Nephron progenitor cell (in vitro differentiated cells): Measurements from ENCODE around the gene SLC24A1.

Experiments used
- DNase-seq: peaks from one replicate; pipeline ENCODE4 v3.0.0; 2021
- H3K27ac Mint-ChIP-seq: 2 replicates; pipeline ENCODE4 v1.8.0; 2021; ENCODE audit warnings: mild to moderate bottlenecking, moderate library complexity, mixed read lengths
- H3K27me3 Mint-ChIP-seq: 2 replicates; pipeline ENCODE4 v1.8.0; 2021; ENCODE audit warnings: mild to moderate bottlenecking, low read depth, mixed read lengths; ENCODE audit not compliant: poor library complexity
- H3K36me3 Mint-ChIP-seq: 2 replicates; pipeline ENCODE4 v1.8.0; 2021; ENCODE audit warnings: low read depth, mixed read lengths
- H3K4me1 Mint-ChIP-seq: 2 replicates; pipeline ENCODE4 v1.8.0; 2021; ENCODE audit warnings: mixed read lengths
- H3K4me3 Mint-ChIP-seq: 2 replicates; pipeline ENCODE4 v1.8.0; 2021; ENCODE audit warnings: mild to moderate bottlenecking, moderate library complexity, mixed read lengths
- H3K9me3 Mint-ChIP-seq: 2 replicates; pipeline ENCODE4 v1.8.0; 2021; ENCODE audit warnings: mild to moderate bottlenecking, moderate library complexity, mixed read lengths
- TF ChIP-seq, protein P1 (sequence below): fragments of 200-600 bp; sonication (generic); IDR thresholded peaks from 2 replicates; pipeline ENCODE4 v1.5.0; 2021; ENCODE audit warnings: antibody characterized with exemption

SLC24A1 gene

DNA sequence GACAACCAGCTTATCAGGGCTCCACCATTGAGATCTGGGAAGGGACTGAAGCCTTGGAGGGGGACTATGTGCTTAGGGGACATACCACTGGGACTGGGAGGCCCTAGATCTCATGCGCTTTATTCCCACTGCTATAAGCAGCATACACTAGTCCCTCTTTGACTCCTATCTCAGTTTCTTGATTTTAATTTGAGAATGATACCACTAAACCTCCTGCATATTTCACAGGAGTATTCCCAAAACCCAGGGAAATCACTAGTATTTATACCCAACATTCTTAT, 29.2 kb downstream of the SLC24A1 start:
- no peaks in the 10 kb centered on the region for H3K27me3 Mint-ChIP-seq
- TF ChIP-seq, protein P1, sequence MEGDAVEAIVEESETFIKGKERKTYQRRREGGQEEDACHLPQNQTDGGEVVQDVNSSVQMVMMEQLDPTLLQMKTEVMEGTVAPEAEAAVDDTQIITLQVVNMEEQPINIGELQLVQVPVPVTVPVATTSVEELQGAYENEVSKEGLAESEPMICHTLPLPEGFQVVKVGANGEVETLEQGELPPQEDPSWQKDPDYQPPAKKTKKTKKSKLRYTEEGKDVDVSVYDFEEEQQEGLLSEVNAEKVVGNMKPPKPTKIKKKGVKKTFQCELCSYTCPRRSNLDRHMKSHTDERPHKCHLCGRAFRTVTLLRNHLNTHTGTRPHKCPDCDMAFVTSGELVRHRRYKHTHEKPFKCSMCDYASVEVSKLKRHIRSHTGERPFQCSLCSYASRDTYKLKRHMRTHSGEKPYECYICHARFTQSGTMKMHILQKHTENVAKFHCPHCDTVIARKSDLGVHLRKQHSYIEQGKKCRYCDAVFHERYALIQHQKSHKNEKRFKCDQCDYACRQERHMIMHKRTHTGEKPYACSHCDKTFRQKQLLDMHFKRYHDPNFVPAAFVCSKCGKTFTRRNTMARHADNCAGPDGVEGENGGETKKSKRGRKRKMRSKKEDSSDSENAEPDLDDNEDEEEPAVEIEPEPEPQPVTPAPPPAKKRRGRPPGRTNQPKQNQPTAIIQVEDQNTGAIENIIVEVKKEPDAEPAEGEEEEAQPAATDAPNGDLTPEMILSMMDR = no peak
- H3K4me3 Mint-ChIP-seq = no peak overlapping the region
- no peaks in the 10 kb centered on the region for H3K9me3 Mint-ChIP-seq
- no peaks in the 10 kb centered on the region for H3K4me1 Mint-ChIP-seq
- peaks cover 23% of the 10 kb centered on the region for H3K36me3 Mint-ChIP-seq
- no peak for DNase-seq
- H3K27ac Mint-ChIP-seq = no peak overlapping the region

DNA sequence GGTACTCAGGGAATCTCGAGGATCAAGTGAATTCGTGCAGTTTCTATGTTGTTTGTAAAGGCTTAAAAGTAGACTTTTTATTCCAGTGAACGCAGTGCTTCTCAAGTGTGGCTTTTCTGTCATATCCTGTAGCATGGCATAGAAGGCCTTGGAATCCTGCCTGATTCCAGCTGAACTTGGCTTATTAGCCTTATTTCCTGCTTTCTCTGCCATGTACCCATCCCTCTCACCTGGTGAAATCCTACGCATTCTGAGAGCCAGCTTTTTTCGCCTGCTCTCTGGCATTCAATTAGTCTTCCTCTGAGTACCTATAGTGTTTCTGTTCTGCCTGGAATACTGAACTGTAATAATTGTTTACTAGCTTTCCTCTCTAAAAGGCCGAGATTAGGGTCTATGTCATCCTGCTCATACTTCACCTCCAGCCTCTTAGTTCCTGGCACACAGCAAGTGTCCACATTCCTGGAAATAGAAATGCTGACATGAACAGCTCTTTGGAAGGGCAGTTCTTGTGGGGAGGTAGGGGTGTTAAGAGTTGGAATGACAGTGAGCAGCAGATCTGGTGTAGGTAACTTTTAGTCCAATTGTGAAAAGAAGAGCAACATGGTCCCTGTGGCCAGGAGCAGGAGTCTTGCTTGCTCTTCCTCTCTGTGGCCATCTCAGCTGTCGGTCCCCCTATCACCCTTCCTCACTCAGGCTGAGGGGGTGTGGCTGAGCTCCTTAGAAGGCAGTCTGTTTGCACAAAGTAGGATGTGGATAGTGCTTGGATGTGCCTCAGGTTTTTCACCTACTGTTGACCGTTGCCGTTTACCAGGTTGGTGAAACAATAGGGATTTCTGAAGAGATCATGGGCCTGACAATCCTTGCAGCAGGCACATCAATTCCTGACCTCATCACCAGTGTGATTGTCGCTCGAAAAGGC, 30.4 kb downstream of the SLC24A1 start:
- Mint-ChIP-seq H3K4me3 (no peak overlapping the region), H3K27me3 (no peaks in the 10 kb centered on the region), H3K27ac (no peak overlapping the region), H3K36me3 (peaks cover 26% of the 10 kb centered on the region), H3K9me3 (no peaks in the 10 kb centered on the region), H3K4me1 (no peaks in the 10 kb centered on the region)
- DNase-seq = no peak
- TF ChIP-seq, protein P1 = no peak

DNA sequence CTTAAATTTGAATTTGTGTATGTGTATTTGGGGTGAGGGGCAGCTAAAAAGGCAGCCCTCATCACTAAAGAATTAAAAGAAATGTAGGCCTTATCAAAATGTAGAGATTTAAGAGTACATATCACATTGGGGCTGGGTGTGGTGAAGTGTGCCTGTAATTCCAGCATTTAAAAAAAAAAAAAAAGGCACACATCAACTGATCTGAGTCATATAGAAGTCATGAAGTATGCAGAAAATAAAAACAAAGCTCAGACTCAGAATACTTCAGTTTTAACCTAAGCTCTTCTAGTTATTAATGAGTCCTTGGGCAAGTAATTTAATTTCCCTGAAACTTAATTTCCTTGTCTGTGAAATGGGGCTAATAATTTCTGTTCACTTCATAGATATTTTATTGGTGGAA, 31.6 kb downstream of the SLC24A1 start:
- no peak for DNase-seq
- Mint-ChIP-seq H3K27me3 (no peaks in the 10 kb centered on the region), H3K36me3 (peaks cover 26% of the 10 kb centered on the region), H3K4me3 (no peak overlapping the region), H3K4me1 (no peaks in the 10 kb centered on the region), H3K9me3 (no peaks in the 10 kb centered on the region), H3K27ac (no peak overlapping the region)
- TF ChIP-seq, protein P1 = no peak

DNA sequence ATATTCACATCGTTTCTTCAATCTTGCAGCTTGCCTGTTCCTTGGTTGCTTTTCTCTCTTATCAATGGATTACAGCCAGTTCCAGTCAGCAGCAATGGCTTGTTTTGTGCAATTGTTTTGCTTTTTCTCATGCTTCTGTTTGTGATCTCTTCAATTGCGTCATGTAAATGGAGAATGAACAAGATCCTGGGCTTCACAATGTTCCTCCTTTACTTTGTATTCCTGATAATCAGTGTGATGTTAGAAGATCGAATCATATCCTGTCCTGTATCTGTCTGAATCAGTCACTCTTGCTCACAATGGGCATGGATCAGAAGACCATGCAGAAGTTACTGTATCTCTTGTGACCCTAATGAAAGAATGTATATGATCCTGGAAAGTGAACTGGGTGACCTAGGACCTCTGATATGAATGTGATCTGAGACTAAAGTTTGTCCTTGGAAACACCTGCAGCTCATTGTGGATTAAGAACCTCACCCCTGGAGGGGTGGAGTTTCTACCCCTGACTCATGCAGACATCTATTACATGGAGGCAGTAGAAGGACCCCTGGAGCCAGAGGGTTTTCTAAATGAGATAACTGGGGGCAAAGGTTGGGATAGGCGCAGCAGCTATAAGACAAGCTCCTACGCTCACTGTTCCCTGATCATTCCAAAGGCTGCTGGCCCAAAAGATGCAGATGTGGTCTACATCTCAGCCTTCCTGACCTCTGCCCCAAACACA, 32.2 kb downstream of the SLC24A1 start:
- TF ChIP-seq, protein P1 = no peak
- no peak overlapping the region for H3K27ac Mint-ChIP-seq
- H3K27me3 Mint-ChIP-seq = no peaks in the 10 kb centered on the region
- H3K9me3 Mint-ChIP-seq = no peaks in the 10 kb centered on the region
- H3K4me1 Mint-ChIP-seq = no peaks in the 10 kb centered on the region
- H3K4me3 Mint-ChIP-seq = no peak overlapping the region
- DNase-seq = no peak
- H3K36me3 Mint-ChIP-seq = peaks cover 26% of the 10 kb centered on the region

DNA sequence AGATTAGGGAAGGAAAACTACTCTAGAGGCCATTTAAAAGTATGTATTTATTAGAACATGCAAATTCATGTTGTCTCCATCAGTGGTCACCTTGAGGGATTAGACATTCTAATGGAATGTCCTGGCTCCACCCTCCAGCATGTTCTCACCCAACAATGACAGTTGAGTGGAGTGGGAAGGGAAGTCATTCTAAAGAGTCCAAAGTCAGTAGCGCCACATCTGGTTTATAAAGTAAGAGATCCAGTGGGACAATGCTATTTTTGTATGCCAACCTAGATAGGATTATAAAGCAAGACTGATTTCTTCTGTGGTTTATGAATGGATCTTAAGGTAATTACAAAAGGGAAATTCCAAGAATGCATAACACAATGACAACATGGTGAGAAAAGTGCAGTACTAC, 33.3 kb downstream of the SLC24A1 start:
- peaks cover 25% of the 10 kb centered on the region for H3K36me3 Mint-ChIP-seq
- H3K9me3 Mint-ChIP-seq = no peaks in the 10 kb centered on the region
- no peaks in the 10 kb centered on the region for H3K4me1 Mint-ChIP-seq
- TF ChIP-seq, protein P1 = no peak
- H3K4me3 Mint-ChIP-seq = no peak overlapping the region
- DNase-seq = no peak
- H3K27ac Mint-ChIP-seq = no peak overlapping the region
- H3K27me3 Mint-ChIP-seq = no peaks in the 10 kb centered on the region

DNA sequence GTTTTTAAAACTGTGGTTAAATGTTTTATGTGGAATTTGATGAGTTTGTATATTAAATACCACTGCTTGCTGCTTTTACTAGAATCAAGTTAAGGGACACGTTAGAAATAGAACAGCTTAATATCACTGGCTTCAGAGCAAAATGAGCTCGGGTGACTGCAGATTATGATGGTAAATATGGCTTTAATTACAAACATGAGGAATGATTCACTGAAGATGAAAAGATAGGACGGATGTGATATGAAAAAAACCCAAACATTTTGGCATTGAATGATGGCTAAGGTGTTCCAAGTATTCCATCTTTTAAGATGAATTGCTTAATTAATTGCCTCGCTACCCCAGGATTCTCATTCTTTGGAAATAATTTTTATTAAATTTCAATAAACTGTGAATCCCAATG, 33.7 kb downstream of the SLC24A1 start:
- TF ChIP-seq, protein P1 = no peak
- H3K27me3 Mint-ChIP-seq = no peaks in the 10 kb centered on the region
- no peak for DNase-seq
- peaks cover 20% of the 10 kb centered on the region for H3K36me3 Mint-ChIP-seq
- H3K4me3 Mint-ChIP-seq = no peak overlapping the region
- H3K27ac Mint-ChIP-seq = no peak overlapping the region
- H3K4me1 Mint-ChIP-seq = no peaks in the 10 kb centered on the region
- H3K9me3 Mint-ChIP-seq = no peaks in the 10 kb centered on the region
